Hepatocyte (in vitro differentiated cells): ENCODE measurements around the gene LHFPL4. TPM values are rescaled to one million over a fixed set of nuclear protein-coding genes. Genes with fewer than 3 reads are reported as not detected.
"Not testable (repeated sequence)": the region's sequence is repeated elsewhere in the genome, so short reads cannot be mapped to it uniquely, and the experiment has no call there.

ENCODE experiments used
- DNase-seq: peaks from one replicate; pipeline ENCODE4 v3.0.0-alpha.2; 2016; ENCODE audit warnings: low spot score
- H2AFZ ChIP-seq: fragments of 200-600 bp; sonication (generic); 2 replicates; pipeline ENCODE4 v1.6.0; 2016; ENCODE audit warnings: antibody characterized with exemption, mild to moderate bottlenecking
- H3K27ac ChIP-seq: fragments of 200-600 bp; sonication (generic); 2 replicates; pipeline ENCODE4 v1.5.1; 2016; ENCODE audit warnings: mild to moderate bottlenecking
- H3K27me3 ChIP-seq: fragments of 200-600 bp; sonication (generic); 2 replicates; pipeline ENCODE4 v1.6.1; 2016
- H3K36me3 ChIP-seq: fragments of 200-600 bp; sonication (generic); replicated peaks from 2 replicates; pipeline ENCODE4 v1.5.1; 2016; ENCODE audit warnings: low read depth; ENCODE audit not compliant: insufficient read depth
- H3K4me1 ChIP-seq: fragments of 200-600 bp; sonication (generic); 2 replicates; pipeline ENCODE4 v1.5.1; 2016; ENCODE audit warnings: mild to moderate bottlenecking, moderate library complexity; ENCODE audit not compliant: insufficient read depth
- H3K4me2 ChIP-seq: fragments of 200-600 bp; sonication (generic); 2 replicates; pipeline ENCODE4 v1.6.0; 2016
- H3K4me3 ChIP-seq: fragments of 200-600 bp; sonication (generic); 2 replicates; pipeline ENCODE4 v1.5.1; 2016; ENCODE audit warnings: mild to moderate bottlenecking
- H3K79me2 ChIP-seq: fragments of 200-600 bp; sonication (generic); 2 replicates; pipeline ENCODE4 v1.6.0; 2017; ENCODE audit warnings: mild to moderate bottlenecking
- H3K9me2 ChIP-seq: fragments of 200-600 bp; sonication (generic); replicated peaks from 2 replicates; pipeline ENCODE4 v1.6.0; 2017; ENCODE audit warnings: mild to moderate bottlenecking; ENCODE audit not compliant: insufficient read depth
- H3K9me3 ChIP-seq: fragments of 200-600 bp; sonication (generic); 2 replicates; pipeline ENCODE4 v1.5.1; 2016; ENCODE audit warnings: low read depth, mild to moderate bottlenecking
- H4K20me1 ChIP-seq: fragments of 200-600 bp; sonication (generic); 2 replicates; pipeline ENCODE4 v1.6.0; 2016; ENCODE audit warnings: mild to moderate bottlenecking; ENCODE audit not compliant: insufficient read depth, poor library complexity, severe bottlenecking
- EZH2 ChIP-seq: fragments of 200-600 bp; sonication (generic); IDR thresholded peaks from 2 replicates; pipeline ENCODE4 v1.6.1; 2016; ENCODE audit warnings: antibody characterized with exemption, mild to moderate bottlenecking, borderline replicate concordance
- EZH2phosphoT487 ChIP-seq: fragments of 200-600 bp; sonication (generic); IDR thresholded peaks from one replicate; pipeline ENCODE4 v1.6.1; 2018; ENCODE audit warnings: antibody characterized with exemption, mild to moderate bottlenecking, low read depth, moderate library complexity; ENCODE audit not compliant: unreplicated experiment, severe bottlenecking
- WGBS: methylation state at CpG from one replicate; pipeline ENCODE4 v1.1.6; 2016; ENCODE audit warnings: low lambda C conversion rate; ENCODE audit errors: missing lambda C conversion rate; 5-methylcytosine and 5-hydroxymethylcytosine counted together
- polyA plus RNA-seq: library from polyadenylated mRNA; unstranded; fragments of >200 nt; fragmentation: Nextera tagmentation; extraction: Ambion mirVana; gene quantifications from 2 replicates; pipeline ENCODE4 v1.2.1, GENCODE V29; 2016
- total RNA-seq: library from RNA; depleted of rRNA; stranded (reverse); fragments of >200 nt; gene quantifications from 2 replicates; pipeline ENCODE4 v1.2.3, GENCODE V29; 2014
- TF ChIP-seq, protein P1 (sequence below): fragments of 200-600 bp; sonication (generic); IDR thresholded peaks from 2 replicates; pipeline ENCODE4 v1.5.1; 2016; ENCODE audit warnings: antibody characterized with exemption, mild to moderate bottlenecking; ENCODE audit not compliant: poor library complexity

The LHFPL4 gene
- total and polyA plus RNA-seq, 2 experiments from 2014 or later: 0.34 TPM; not detected in 1

- Histone ChIP-seq H3K36me3 (no peaks in the 10 kb centered on the region), H4K20me1 (no peaks in the 10 kb centered on the region), H3K9me2 (no peaks in the 10 kb centered on the region), H3K27ac (no peak overlapping the region), H3K9me3 (no peaks in the 10 kb centered on the region), H3K4me2 (no peak overlapping the region), H3K4me3 (no peak overlapping the region), H2AFZ (no peak overlapping the region), H3K4me1 (no peaks in the 10 kb centered on the region), H3K27me3 (no peaks in the 10 kb centered on the region), H3K79me2 (no peaks in the 10 kb centered on the region)
- TF ChIP-seq EZH2 (no peak), EZH2phosphoT487 (no peak)
- TF ChIP-seq, protein P1, sequence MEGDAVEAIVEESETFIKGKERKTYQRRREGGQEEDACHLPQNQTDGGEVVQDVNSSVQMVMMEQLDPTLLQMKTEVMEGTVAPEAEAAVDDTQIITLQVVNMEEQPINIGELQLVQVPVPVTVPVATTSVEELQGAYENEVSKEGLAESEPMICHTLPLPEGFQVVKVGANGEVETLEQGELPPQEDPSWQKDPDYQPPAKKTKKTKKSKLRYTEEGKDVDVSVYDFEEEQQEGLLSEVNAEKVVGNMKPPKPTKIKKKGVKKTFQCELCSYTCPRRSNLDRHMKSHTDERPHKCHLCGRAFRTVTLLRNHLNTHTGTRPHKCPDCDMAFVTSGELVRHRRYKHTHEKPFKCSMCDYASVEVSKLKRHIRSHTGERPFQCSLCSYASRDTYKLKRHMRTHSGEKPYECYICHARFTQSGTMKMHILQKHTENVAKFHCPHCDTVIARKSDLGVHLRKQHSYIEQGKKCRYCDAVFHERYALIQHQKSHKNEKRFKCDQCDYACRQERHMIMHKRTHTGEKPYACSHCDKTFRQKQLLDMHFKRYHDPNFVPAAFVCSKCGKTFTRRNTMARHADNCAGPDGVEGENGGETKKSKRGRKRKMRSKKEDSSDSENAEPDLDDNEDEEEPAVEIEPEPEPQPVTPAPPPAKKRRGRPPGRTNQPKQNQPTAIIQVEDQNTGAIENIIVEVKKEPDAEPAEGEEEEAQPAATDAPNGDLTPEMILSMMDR: no peak
- 90% methylated on average over 7 of the region's 7 CpGs for WGBS
- DNase-seq: no peak
Observed at GRCh38 chr3:9598783-9599387, 45.3 kb upstream of the LHFPL4 start.

DNA sequence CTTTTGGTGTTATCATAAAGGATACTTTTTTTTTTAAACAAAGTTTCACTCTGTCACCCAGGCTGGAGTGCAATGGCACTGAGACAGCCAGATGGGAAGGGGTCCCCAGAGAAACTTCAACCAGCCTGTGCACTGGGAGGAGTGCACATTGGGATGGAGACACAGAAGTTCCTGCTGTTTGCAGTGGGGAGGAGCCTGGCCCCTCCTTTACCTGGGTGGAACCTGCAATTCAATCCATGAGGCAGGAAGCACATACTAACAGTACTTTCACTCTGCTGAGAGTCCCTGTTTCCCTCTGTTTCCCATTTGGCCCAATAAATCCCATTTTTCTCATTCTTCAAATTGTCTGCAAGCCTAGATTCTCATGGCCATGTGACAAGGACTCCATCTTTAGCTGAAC, 42.3 kb upstream of the LHFPL4 start:
- H3K27ac ChIP-seq: no peak overlapping the region
- H3K36me3 ChIP-seq: no peaks in the 10 kb centered on the region
- no peaks in the 10 kb centered on the region for H4K20me1 ChIP-seq
- H3K4me2 ChIP-seq: no peak overlapping the region
- H3K4me1 ChIP-seq: no peaks in the 10 kb centered on the region
- H3K4me3 ChIP-seq: no peak overlapping the region
- no peaks in the 10 kb centered on the region for H3K79me2 ChIP-seq
- H2AFZ ChIP-seq: no peak overlapping the region
- TF ChIP-seq EZH2 (no peak), EZH2phosphoT487 (no peak)
- TF ChIP-seq, protein P1: no peak
- no peaks in the 10 kb centered on the region for H3K9me2 ChIP-seq
- no peaks in the 10 kb centered on the region for H3K27me3 ChIP-seq
- no peaks in the 10 kb centered on the region for H3K9me3 ChIP-seq
- no peak for DNase-seq

GRCh38 chr3:9591781-9592180, 38.2 kb upstream of the LHFPL4 start:
- not testable (repeated sequence) for H3K79me2 ChIP-seq, H3K4me2 ChIP-seq, H3K4me3 ChIP-seq, H2AFZ ChIP-seq, H3K27me3 ChIP-seq, H4K20me1 ChIP-seq, DNase-seq, H3K36me3 ChIP-seq, H3K9me2 ChIP-seq, H3K9me3 ChIP-seq, H3K4me1 ChIP-seq, H3K27ac ChIP-seq
- 96% methylated on average over 15 of the region's 28 CpGs for WGBS

DNA sequence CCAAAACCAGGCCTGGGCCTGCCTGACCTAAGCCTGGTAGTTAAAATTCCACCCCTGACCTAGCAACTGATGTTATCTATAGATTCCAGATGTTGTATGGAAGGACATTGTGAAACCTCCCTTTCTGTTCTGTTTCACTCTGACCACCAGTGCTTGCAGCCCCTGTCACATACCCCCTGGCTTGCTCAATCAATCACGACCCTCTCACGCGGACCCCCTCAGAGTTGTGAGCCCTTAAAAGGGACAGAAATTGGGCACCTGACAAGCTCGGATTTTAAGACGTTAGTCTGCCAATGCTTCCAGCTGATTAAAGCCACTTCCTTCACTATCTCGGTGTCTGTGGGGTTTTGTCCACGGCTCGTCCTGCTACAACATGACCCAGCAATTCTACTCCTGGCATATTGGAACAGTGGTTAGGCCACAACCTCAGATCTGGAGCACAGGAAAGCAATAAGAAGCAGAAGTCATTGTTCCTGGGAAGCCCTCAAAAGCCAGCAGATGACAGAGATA, 36.7 kb upstream of the LHFPL4 start:
- WGBS: 62% methylated on average over 8 of the region's 8 CpGs

More for the DNA sequence above, 36.7 kb upstream of the LHFPL4 start:
- H3K79me2 ChIP-seq: no peaks in the 10 kb centered on the region
- TF ChIP-seq, protein P1: no peak
- TF ChIP-seq EZH2 (no peak), EZH2phosphoT487 (no peak)
- H3K4me1 ChIP-seq: no peaks in the 10 kb centered on the region
- no peaks in the 10 kb centered on the region for H3K9me3 ChIP-seq
- H3K9me2 ChIP-seq: no peaks in the 10 kb centered on the region
- H3K4me3 ChIP-seq: no peak overlapping the region
- H4K20me1 ChIP-seq: no peaks in the 10 kb centered on the region
- no peaks in the 10 kb centered on the region for H3K27me3 ChIP-seq
- H2AFZ ChIP-seq: no peak overlapping the region
- no peak overlapping the region for H3K4me2 ChIP-seq
- no peak for DNase-seq
- no peaks in the 10 kb centered on the region for H3K36me3 ChIP-seq
- no peak overlapping the region for H3K27ac ChIP-seq
